Stomach (tissue), 9 donors: Measurements from ENCODE around the gene PIP4K2A. TPM values are rescaled to one million over a fixed set of nuclear protein-coding genes. Genes with fewer than 3 reads are reported as not detected.
"Not testable (repeated sequence)": the region's sequence is repeated elsewhere in the genome, so short reads cannot be mapped to it uniquely, and the experiment has no call there.

Experiments
- DNase-seq, 2 donors: peaks; one replicate each; pipeline versions ENCODE4 v3.0.0 to v3.0.0-alpha.2; 2013 to 2019
- H3K27ac ChIP-seq, 5 donors: fragments of 200-600 bp in 4 of 5; sonication (generic) in 4 of 5; one replicate each; pipeline ENCODE4 v1.5.1; 2013 to 2019; ENCODE audit warnings: mild to moderate bottlenecking in 1 of 5, moderate library complexity in 1 of 5
- H3K27me3 ChIP-seq, 3 donors: fragments of 200-600 bp; sonication (generic); one replicate each; pipeline ENCODE4 v1.5.1; 2017 to 2019; ENCODE audit warnings: mixed run types in 1 of 3
- H3K36me3 ChIP-seq, 4 donors: fragments of 200-600 bp; sonication (generic); 1 replicate in 3 of 4; 2 replicates in 1 of 4; pipeline ENCODE4 v1.5.1; 2016 to 2019
- H3K4me1 ChIP-seq, 4 donors: fragments of 200-600 bp; sonication (generic); one replicate each; pipeline ENCODE4 v1.5.1; 2016 to 2019
- H3K4me3 ChIP-seq, 4 donors: fragments of 200-600 bp; sonication (generic) in 3 of 4; one replicate each; pipeline ENCODE4 v1.5.1; 2016 to 2019; ENCODE audit warnings: mild to moderate bottlenecking in 1 of 4
- H3K9me3 ChIP-seq, 4 donors: fragments of 200-600 bp; sonication (generic); one replicate each; pipeline ENCODE4 v1.5.1; 2016 to 2019
- CTCF ChIP-seq, 7 experiments: fragments of 450-650 bp in 4 of 7; fragments of 200-600 bp in 3 of 7; sonication (generic) in 3 of 7; IDR thresholded peaks; one replicate each; pipeline ENCODE4 v1.5.1; 2016 to 2019; ENCODE audit warnings: antibody characterized with exemption in 7 of 7, control low read depth in 2 of 7, mild to moderate bottlenecking in 1 of 7
- EP300 ChIP-seq: sonication (generic); formaldehyde crosslinking; IDR thresholded peaks from one replicate; pipeline ENCODE4 v1.6.1; 2017; ENCODE audit warnings: antibody characterized with exemption
- POLR2A ChIP-seq, 4 donors: fragments of 450-650 bp; IDR thresholded peaks; one replicate each; pipeline ENCODE4 v1.6.1; 2016; ENCODE audit warnings: antibody characterized with exemption in 4 of 4, control low read depth in 2 of 4, mild to moderate bottlenecking in 1 of 4, moderate library complexity in 1 of 4
- POLR2AphosphoS5 ChIP-seq, 3 donors: sonication (generic); formaldehyde crosslinking; IDR thresholded peaks; one replicate each; pipeline ENCODE4 v1.6.1; 2016; ENCODE audit warnings: antibody characterized with exemption in 3 of 3
- WGBS, 5 donors: extraction: QIAGEN DNeasy Blood & Tissue Kit in 3 of 5; methylation state at CpG; one replicate each; pipeline versions ENCODE4 v1.1.5 to v1.1.7; 2013 to 2018; 5-methylcytosine and 5-hydroxymethylcytosine counted together
- intact Hi-C: fragments of 100-400 bp; cut with DNase I; formaldehyde crosslinking; loops from one replicate; pipeline ENCODE4 v1.15.1; 2023; ENCODE audit warnings: low total_unique reads
- polyA plus RNA-seq, 3 donors: library from polyadenylated mRNA; stranded (reverse); fragments of 200-250 nt; gene quantifications; one replicate each; pipeline ENCODE4 v1.2.3, GENCODE V29; 2013
- total RNA-seq, 5 donors: library from RNA; depleted of rRNA; stranded (reverse); fragments of >200 nt; gene quantifications; one replicate each; pipeline versions ENCODE4 v1.1.0 to v1.2.3, GENCODE V29; 2014 to 2016
- donor health status: healthy with polysubstance abuse.
- donor health status: Bipolar disorder and iron deficiency.
- donor health status: healthy.

Gene PIP4K2A
- total and polyA plus RNA-seq, 8 donors, result 6.7 to 61.3 (median 13.6) TPM

GRCh38 chr10:22742678-22743077 lies 28.3 kb upstream of the PIP4K2A start:
- TF ChIP-seq POLR2AphosphoS5 (IDR thresholded peaks at IDR 0.05), result no peak
- TF ChIP-seq EP300, result no peak
- no peak for TF ChIP-seq CTCF (IDR thresholded peaks at IDR 0.05)
- no peak for TF ChIP-seq POLR2A (IDR thresholded peaks at IDR 0.05)
- no peak for DNase-seq
- 87 to 100% (median 94%) methylated on average over 1 of the region's 1 CpG for WGBS, 5 donors
- H3K27me3 ChIP-seq, result no peaks in the 10 kb centered on the region
- H3K4me1 ChIP-seq, result peaks cover 0 to 12% (median 4%) of the 10 kb centered on the region in 4 donors
- intact Hi-C loops, result no loop called here
- H3K9me3 ChIP-seq, result no peaks in the 10 kb centered on the region
- H3K36me3 ChIP-seq, result no peaks in the 10 kb centered on the region
- H3K27ac ChIP-seq, result no peak overlapping the region
- no peak overlapping the region for H3K4me3 ChIP-seq

GRCh38 chr10:22741631-22742030 lies 27.3 kb upstream of the PIP4K2A start:
- H3K27me3 ChIP-seq, H3K9me3 ChIP-seq, H3K27ac ChIP-seq, H3K4me3 ChIP-seq, DNase-seq, intact Hi-C loops, H3K36me3 ChIP-seq: not testable (repeated sequence)
- H3K4me1 ChIP-seq, result peaks cover 0 to 13% (median 4%) of the 10 kb centered on the region in 4 donors
- 87 to 92% (median 90%) methylated on average over 4 of the region's 4 CpGs for WGBS, 5 donors

GRCh38 chr10:22740180-22740579 lies 25.8 kb upstream of the PIP4K2A start:
- intact Hi-C loops, result no loop called here
- H3K4me3 ChIP-seq, result no peak overlapping the region
- TF ChIP-seq EP300 (no peak), POLR2A (IDR thresholded peaks at IDR 0.05) (no peak), POLR2AphosphoS5 (IDR thresholded peaks at IDR 0.05) (no peak), CTCF (IDR thresholded peaks at IDR 0.05) (no peak)
- H3K4me1 ChIP-seq, result peaks cover 0 to 13% (median 4%) of the 10 kb centered on the region in 4 donors
- no peaks in the 10 kb centered on the region for H3K36me3 ChIP-seq
- DNase-seq, result no peak
- no peaks in the 10 kb centered on the region for H3K9me3 ChIP-seq
- H3K27me3 ChIP-seq, result no peaks in the 10 kb centered on the region
- 61 to 73% (median 67%) methylated on average over 2 of the region's 2 CpGs for WGBS, 5 donors
- H3K27ac ChIP-seq, result no peak overlapping the region

- Histone ChIP-seq H3K27me3 (no peaks in the 10 kb centered on the region), H3K9me3 (no peaks in the 10 kb centered on the region), H3K27ac (no peak overlapping the region), H3K36me3 (no peaks in the 10 kb centered on the region), H3K4me3 (no peak overlapping the region), H3K4me1 (peaks cover 0 to 13% (median 4%) of the 10 kb centered on the region in 4 donors)
- intact Hi-C loops, result no loop called here
- 38 to 79% (median 73%) methylated on average over 1 of the region's 1 CpG; no CpG with 5 or more reads in 1 of the 5 donors for WGBS, 5 donors
- TF ChIP-seq CTCF (IDR thresholded peaks at IDR 0.05) (no peak), EP300 (no peak)
- DNase-seq, result no peak
Observed at GRCh38 chr10:22737587-22737986, 23.2 kb upstream of the PIP4K2A start.

- Histone ChIP-seq H3K4me1 (peaks cover 0 to 13% (median 4%) of the 10 kb centered on the region in 4 donors), H3K27ac (no peak overlapping the region), H3K27me3 (no peaks in the 10 kb centered on the region), H3K36me3 (no peaks in the 10 kb centered on the region), H3K4me3 (no peak overlapping the region), H3K9me3 (no peaks in the 10 kb centered on the region)
- TF ChIP-seq POLR2AphosphoS5 (IDR thresholded peaks at IDR 0.05) (no peak), POLR2A (IDR thresholded peaks at IDR 0.05) (no peak), EP300 (no peak)
- no peak for DNase-seq
- intact Hi-C loops, result no loop called here
Observed at GRCh38 chr10:22736134-22736533, 21.8 kb upstream of the PIP4K2A start.
